SK-N-SH treated with all-trans-retinoic acid at 6 μM for 48 hours (cell line): ENCODE data around the gene ADORA2A.

ENCODE experiments used
- ARNTL ChIP-seq: fragments of 450-650 bp; formaldehyde crosslinking; IDR thresholded peaks from 2 replicates; pipeline ENCODE4 v1.5.0; 2020; ENCODE audit warnings: low read depth, mild to moderate bottlenecking, moderate library complexity, borderline replicate concordance
- ESRRG ChIP-seq: fragments of 250-450 bp; sonication (Bioruptor Pico); IDR thresholded peaks from 2 replicates; pipeline ENCODE4 v1.6.1; 2021; ENCODE audit warnings: mild to moderate bottlenecking
- PATZ1 ChIP-seq: fragments of 250-450 bp; sonication (Bioruptor Pico); IDR thresholded peaks from 2 replicates; pipeline ENCODE4 v1.8.0; 2020; ENCODE audit warnings: mild to moderate bottlenecking, moderate library complexity, borderline replicate concordance
- RARB ChIP-seq: fragments of 250-450 bp; sonication (Bioruptor Pico); IDR thresholded peaks from 2 replicates; pipeline ENCODE4 v1.8.0; 2021; ENCODE audit warnings: mild to moderate bottlenecking, moderate library complexity

- TF ChIP-seq PATZ1 (CRISPR knock-in tag) (no peak), ARNTL (CRISPR knock-in tag) (no peak), RARB (CRISPR knock-in tag) (no peak), ESRRG (CRISPR knock-in tag) (no peak)
Measured at GRCh38 chr22:24410110-24410856, 17.1 kb upstream of the ADORA2A start.
